Adipocyte (in vitro differentiated cells): Measurements from ENCODE around the gene AFF3.

Experiments used
- DNase-seq: peaks from one replicate; pipeline ENCODE4 v3.0.0-alpha.2; 2015; ENCODE audit warnings: low read depth
- H3K27me3 ChIP-seq: replicated peaks from 2 replicates; pipeline ENCODE4 v1.7.0; 2013; ENCODE audit warnings: mild to moderate bottlenecking, low read length, moderate library complexity; ENCODE audit not compliant: control insufficient read depth, insufficient read depth
- H3K36me3 ChIP-seq: 2 replicates; pipeline ENCODE4 v1.7.0; 2013; ENCODE audit warnings: low read length, mild to moderate bottlenecking, moderate library complexity; ENCODE audit not compliant: control insufficient read depth, insufficient read depth, severe bottlenecking
- H3K4me1 ChIP-seq: 2 replicates; pipeline ENCODE4 v1.7.0; 2013; ENCODE audit warnings: mild to moderate bottlenecking, low read length, moderate library complexity; ENCODE audit not compliant: control insufficient read depth, insufficient read depth
- H3K4me3 ChIP-seq: 2 replicates; pipeline ENCODE4 v1.7.0; 2013; ENCODE audit warnings: mild to moderate bottlenecking, low read length, moderate library complexity
- H3K9ac ChIP-seq: 2 replicates; pipeline ENCODE4 v1.7.0; 2013; ENCODE audit warnings: mild to moderate bottlenecking, low read length, moderate library complexity
- H3K9me3 ChIP-seq: 2 replicates; pipeline ENCODE4 v1.7.0; 2013; ENCODE audit warnings: mild to moderate bottlenecking, low read length, moderate library complexity; ENCODE audit not compliant: control insufficient read depth

Gene AFF3

GRCh38 chr2:99701503-99701902 lies 440.9 kb downstream of the AFF3 start:
- no peaks in the 10 kb centered on the region for H3K9me3 ChIP-seq
- no peak overlapping the region for H3K4me3 ChIP-seq
- no peak overlapping the region for H3K9ac ChIP-seq
- no peak for DNase-seq
- peaks cover 36% of the 10 kb centered on the region for H3K4me1 ChIP-seq
- no peaks in the 10 kb centered on the region for H3K36me3 ChIP-seq
- H3K27me3 ChIP-seq = peaks cover 6% of the 10 kb centered on the region

GRCh38 chr2:99700482-99701398 lies 441.6 kb downstream of the AFF3 start:
- Histone ChIP-seq H3K4me1 (peaks cover 37% of the 10 kb centered on the region), H3K27me3 (peaks cover 6% of the 10 kb centered on the region), H3K9me3 (no peaks in the 10 kb centered on the region), H3K36me3 (no peaks in the 10 kb centered on the region), H3K9ac (no peak overlapping the region), H3K4me3 (no peak overlapping the region)
- no peak for DNase-seq

GRCh38 chr2:99698896-99699295 lies 443.5 kb downstream of the AFF3 start:
- Histone ChIP-seq H3K36me3 (no peaks in the 10 kb centered on the region), H3K9ac (no peak overlapping the region), H3K27me3 (peaks cover 6% of the 10 kb centered on the region), H3K9me3 (no peaks in the 10 kb centered on the region), H3K4me1 (peaks cover 37% of the 10 kb centered on the region), H3K4me3 (no peak overlapping the region)
- no peak for DNase-seq

GRCh38 chr2:99697811-99698568 lies 444.4 kb downstream of the AFF3 start:
- Histone ChIP-seq H3K27me3 (peaks cover 6% of the 10 kb centered on the region), H3K4me3 (no peak overlapping the region), H3K4me1 (peaks cover 32% of the 10 kb centered on the region), H3K9me3 (no peaks in the 10 kb centered on the region), H3K9ac (no peak overlapping the region), H3K36me3 (no peaks in the 10 kb centered on the region)
- peak; percentile 60 for DNase-seq

GRCh38 chr2:99695944-99696253 lies 446.5 kb downstream of the AFF3 start:
- H3K4me3 ChIP-seq = no peak overlapping the region
- H3K4me1 ChIP-seq = peaks cover 38% of the 10 kb centered on the region
- no peak overlapping the region for H3K9ac ChIP-seq
- H3K27me3 ChIP-seq = peaks cover 13% of the 10 kb centered on the region
- H3K36me3 ChIP-seq = no peaks in the 10 kb centered on the region
- no peaks in the 10 kb centered on the region for H3K9me3 ChIP-seq
- peak; percentile 21 for DNase-seq

- Histone ChIP-seq H3K36me3 (no peaks in the 10 kb centered on the region), H3K9me3 (no peaks in the 10 kb centered on the region), H3K27me3 (peaks cover 13% of the 10 kb centered on the region), H3K4me3 (no peak overlapping the region), H3K9ac (no peak overlapping the region), H3K4me1 (peaks cover 38% of the 10 kb centered on the region)
- DNase-seq = no peak
These were observed 447.1 kb downstream of the AFF3 start for GRCh38 chr2:99695130-99695943.

GRCh38 chr2:99694331-99694730 lies 448.1 kb downstream of the AFF3 start:
- Histone ChIP-seq H3K4me3 (no peak overlapping the region), H3K9me3 (no peaks in the 10 kb centered on the region), H3K36me3 (no peaks in the 10 kb centered on the region), H3K4me1 (peaks cover 38% of the 10 kb centered on the region), H3K9ac (no peak overlapping the region), H3K27me3 (peaks cover 8% of the 10 kb centered on the region)
- DNase-seq = no peak

GRCh38 chr2:99692785-99693184 lies 449.6 kb downstream of the AFF3 start:
- Histone ChIP-seq H3K36me3 (no peaks in the 10 kb centered on the region), H3K9me3 (no peaks in the 10 kb centered on the region), H3K4me1 (peaks cover 26% of the 10 kb centered on the region), H3K27me3 (peaks cover 16% of the 10 kb centered on the region), H3K4me3 (no peak overlapping the region), H3K9ac (no peak overlapping the region)
- DNase-seq = no peak

GRCh38 chr2:99691926-99692325 lies 450.5 kb downstream of the AFF3 start:
- peak; percentile 31 for DNase-seq
- no peak overlapping the region for H3K4me3 ChIP-seq
- no peaks in the 10 kb centered on the region for H3K36me3 ChIP-seq
- H3K9ac ChIP-seq = no peak overlapping the region
- no peaks in the 10 kb centered on the region for H3K9me3 ChIP-seq
- H3K27me3 ChIP-seq = peaks cover 22% of the 10 kb centered on the region
- H3K4me1 ChIP-seq = peaks cover 17% of the 10 kb centered on the region

GRCh38 chr2:99689145-99689742 lies 453.1 kb downstream of the AFF3 start:
- Histone ChIP-seq H3K4me1 (peaks cover 7% of the 10 kb centered on the region), H3K9me3 (no peaks in the 10 kb centered on the region), H3K9ac (no peak overlapping the region), H3K27me3 (peaks cover 30% of the 10 kb centered on the region), H3K4me3 (no peak overlapping the region), H3K36me3 (no peaks in the 10 kb centered on the region)
- peak; percentile 64 for DNase-seq
